SH-SY5Y (cell line): ENCODE measurements around the gene MRPL36.

Source experiments
- GATA2 ChIP-seq: IDR thresholded peaks from 2 replicates; pipeline ENCODE4 v1.6.1; 2011; ENCODE audit warnings: mild to moderate bottlenecking, low read depth, low read length
- GATA3 ChIP-seq: IDR thresholded peaks from 2 replicates; pipeline ENCODE4 v1.6.1; 2011; ENCODE audit warnings: low read depth, mild to moderate bottlenecking, low read length, moderate library complexity

Gene MRPL36

DNA sequence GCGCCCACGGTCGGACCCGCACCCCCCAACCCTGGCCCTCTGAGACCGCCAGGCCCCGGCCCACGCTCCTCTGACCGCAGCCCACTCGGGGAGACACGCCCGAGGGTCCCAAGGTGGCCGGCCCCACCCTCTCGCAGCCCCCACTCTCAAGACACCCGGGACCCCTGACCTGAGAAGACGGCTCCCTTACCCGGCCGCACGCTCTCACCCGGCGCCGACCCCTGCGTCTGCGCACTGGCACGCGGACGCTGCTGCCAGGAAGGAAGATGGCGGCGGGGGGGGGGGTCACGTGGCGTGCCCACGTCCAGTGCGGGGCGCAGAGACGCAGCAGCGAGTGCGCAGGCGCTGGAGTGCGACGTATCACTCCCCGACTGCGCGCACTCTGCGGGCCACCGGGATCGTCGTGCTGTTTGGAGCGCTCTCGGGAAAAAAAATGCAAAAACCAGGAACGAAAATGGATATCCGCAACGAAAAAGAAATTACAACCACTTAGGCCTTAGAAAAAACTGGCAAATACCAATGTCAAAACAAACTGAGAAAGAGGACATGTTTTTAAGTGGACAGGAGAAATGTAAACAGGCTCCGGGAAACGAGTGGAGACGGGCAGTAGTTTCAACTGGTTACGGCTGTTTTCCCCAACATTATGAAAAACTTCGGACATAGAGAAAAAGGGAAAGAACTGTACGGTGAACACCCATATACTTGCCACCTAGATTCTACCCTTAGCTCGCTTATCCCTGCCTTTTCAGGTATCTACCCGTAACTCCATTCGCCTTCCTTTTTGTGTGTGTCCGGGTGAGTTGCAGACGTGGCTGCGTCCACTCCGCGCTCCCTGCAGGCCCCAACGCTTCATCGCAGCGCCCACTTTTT, at the start of gene MRPL36:
MRPL36 (minus strand) TSS at position 236 of the 870 bp plus-strand sequence. CDS start 902 bp downstream, outside the sequence.
- TF ChIP-seq GATA3 (no peak), GATA2 (no peak)

DNA sequence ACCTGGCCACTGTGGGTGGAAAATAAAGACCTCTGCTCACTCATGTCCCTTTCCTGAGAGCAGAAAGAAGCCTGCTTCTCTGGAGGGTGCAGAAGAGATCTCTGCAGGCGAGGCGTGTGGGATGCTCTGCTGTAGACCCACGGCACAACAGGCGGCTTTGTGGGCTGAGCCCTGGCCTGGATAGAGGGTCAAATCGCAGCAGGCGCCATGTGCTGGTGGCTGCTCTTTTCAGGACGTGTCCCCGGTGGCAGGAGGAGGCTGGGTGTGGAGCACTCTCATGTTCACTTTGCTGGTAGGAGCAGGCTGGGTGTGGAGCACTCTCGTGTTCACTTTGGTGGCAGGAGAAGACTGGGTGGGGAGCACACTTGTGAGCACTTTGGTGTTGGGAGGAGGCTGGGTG, 48.0 kb upstream of the MRPL36 start:
- no peak for TF ChIP-seq GATA2
- no peak for TF ChIP-seq GATA3

DNA sequence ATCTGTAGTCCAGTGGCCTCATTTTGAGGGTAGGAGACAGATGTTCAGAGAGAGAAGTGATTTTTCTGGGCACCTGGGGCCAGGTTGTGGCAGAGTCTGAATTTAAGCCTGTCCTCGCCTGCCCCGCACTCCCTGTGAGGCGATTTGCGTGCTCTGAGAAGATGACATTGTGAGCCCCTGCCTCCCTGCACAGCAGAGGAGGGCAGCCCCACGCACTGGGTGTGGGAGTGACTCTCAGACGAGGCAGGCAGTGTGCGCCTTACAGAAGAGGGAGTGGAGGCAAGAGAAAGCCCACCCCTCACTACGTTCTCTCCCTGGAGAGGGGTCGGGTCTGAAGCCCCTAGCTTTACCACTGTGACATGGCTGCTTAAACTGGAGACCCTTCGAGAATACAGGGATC, 47.4 kb upstream of the MRPL36 start:
- TF ChIP-seq GATA2 (no peak), GATA3 (no peak)

DNA sequence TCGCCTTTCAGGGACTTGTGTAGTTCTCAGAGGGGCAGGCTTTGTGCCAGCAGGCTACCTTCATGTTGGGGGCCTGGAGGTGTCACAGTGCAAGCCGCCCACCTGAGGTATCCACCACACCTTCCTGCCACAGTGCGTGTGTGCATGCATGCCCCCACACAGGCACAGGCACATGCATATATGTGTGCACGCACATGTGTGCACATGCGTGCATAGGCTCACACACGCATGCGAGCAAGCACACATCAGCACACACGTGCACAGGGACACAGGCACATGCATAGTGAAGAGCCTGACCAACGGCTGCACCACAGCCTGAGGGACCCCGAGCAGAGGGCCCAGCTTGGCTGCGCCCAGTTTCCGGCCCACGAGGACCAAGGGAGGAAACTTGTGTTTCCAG, 46.9 kb upstream of the MRPL36 start:
- TF ChIP-seq GATA2: no peak
- TF ChIP-seq GATA3: no peak

DNA sequence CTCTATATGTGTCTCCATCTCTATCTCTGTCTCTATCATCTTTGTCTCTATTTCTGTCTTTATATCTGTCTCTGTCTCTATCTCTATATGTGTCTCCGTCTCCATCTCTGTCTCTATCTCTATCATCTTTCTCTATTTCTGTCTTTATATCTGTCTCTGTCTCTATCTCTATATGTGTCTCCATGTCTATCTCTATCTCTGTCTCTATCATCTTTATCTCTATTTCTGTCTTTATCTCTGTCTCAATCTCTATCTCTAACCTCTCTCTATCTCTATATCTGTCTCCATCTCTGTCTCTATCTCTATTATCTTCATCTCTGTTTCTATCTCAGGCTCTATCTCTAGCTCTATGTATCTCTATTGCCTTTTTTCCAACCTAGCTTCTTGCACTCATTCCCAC, 46.1 kb upstream of the MRPL36 start:
- TF ChIP-seq GATA3: no peak
- no peak for TF ChIP-seq GATA2

DNA sequence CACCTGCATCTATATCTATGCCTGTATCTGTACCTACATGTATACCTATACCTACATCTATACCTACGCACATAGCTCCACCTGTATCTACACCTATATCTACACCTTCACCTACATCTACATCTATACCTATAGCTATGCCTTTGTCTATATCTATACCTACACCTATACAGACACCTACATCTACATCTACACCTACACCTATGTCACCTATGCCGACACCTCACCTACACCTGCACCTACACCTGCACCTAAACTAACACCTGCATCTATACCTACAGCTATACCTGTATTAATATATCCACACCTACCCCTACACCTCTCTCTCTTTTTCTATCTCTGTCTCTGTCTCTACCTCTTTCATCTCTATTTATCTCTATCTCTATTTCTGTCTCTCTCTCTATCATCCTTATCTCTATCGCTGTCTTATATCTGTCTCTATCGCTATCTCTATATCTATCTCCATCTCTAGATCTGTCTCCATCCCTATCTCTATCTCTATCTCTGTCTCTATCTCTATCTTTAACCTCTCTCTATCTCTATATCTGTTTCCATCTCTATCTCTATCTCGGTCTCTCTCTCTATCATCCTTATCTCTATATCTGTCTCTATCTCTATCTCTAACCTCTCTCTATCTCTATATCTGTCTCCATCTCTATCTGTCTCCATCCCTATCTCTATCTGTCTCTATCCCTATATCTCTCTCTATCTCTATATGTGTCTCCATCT, 45.2 kb upstream of the MRPL36 start:
- TF ChIP-seq GATA2: no peak
- TF ChIP-seq GATA3: no peak

DNA sequence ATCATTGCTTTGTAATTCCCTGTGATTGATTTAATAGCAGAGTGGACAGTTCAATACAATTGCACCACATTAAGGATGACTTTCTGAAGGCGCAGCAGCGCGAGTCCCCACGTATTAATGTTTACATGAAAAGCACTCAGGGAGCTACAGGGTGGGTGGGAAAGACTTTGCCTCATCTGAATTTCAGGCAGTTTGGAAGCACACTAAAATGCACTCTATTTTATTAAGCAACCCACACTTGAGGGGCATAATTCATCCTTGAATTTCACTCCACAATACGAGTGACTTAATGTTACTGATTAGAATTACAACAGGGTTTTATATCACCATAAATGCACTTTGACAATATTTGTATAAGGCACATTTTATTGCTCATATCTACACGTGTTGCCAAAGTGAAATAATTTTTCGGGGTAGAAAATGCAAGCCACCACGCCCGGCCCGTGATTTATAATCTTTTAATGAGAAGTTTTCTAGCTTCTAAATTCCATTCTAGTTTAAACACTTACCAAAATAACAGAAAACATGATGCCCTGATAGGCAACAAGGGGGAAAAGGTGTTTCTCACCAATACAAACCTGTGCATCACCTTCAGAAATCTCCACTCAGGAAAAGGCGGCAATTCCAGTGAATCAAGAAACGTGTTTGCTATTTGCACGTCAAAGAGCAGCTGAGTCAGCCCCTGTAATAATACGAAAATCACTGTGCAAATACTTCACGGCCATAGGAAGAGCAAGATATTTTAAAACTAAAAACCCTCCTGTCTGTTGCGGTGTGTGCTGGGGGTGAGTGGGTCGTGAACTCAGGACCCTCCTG, 42.6 kb upstream of the MRPL36 start:
- TF ChIP-seq GATA2 (no peak), GATA3 (no peak)

DNA sequence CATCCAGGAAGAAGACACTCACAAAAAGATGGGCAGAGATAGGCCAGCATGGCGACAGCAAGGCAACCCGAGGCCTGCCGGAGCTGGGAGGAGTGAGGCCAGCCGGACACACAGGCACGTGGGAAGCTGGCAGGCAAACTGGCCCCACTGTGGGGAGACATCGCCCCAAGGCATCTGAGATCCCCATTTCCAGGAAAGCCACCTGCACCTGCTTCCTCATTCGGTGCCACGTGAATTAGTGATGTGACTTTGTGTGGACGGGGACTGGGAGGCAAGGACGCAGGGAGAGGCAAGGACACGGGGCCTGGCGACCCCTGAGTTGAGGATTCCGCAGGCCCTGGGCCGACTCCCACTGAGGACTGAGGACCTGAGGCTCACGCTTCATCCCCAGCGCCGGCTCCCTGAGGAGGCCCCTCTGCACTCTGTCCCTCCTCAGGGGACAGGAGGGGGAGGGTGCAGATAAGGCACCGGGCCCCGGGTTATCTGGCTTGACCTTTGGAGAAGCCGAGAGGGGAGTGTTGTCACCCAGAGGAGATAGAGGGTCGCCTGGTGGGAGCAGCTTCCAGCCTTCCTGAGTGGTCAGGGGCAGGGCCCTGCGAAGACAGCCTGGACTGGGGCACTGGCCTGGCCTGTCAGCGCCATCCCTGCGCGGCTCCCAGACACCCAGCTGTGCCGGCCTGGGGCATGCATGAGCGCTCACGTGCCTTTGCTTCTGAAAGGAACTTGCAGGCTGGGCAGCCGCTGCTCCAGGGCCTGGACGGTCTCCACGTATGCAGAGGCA, 41.3 kb upstream of the MRPL36 start:
- no peak for TF ChIP-seq GATA3
- TF ChIP-seq GATA2: no peak

DNA sequence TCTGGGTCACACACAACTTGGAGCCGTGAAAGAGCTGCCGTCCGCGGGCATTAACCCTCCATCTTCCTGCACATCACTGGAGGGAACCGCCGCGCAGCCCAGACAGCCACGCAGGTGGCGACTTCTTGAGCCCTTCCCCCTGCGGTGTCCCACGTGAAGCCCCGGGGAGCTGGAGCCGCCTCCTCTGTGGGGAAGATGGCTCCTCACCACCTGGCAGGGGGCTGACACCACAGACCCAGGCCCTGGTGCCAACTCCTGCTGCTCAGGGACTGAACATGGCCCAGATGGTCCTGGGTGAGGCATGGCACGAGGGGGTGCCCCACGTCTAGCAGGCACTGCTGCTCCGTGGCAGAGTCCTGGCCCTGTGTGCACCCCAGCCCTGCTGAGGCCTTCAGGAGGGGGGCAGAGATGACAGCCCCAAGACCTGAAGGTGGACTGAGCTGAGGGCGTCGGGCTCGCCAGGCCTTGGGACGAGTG, 40.5 kb upstream of the MRPL36 start:
- TF ChIP-seq GATA3: no peak
- no peak for TF ChIP-seq GATA2

DNA sequence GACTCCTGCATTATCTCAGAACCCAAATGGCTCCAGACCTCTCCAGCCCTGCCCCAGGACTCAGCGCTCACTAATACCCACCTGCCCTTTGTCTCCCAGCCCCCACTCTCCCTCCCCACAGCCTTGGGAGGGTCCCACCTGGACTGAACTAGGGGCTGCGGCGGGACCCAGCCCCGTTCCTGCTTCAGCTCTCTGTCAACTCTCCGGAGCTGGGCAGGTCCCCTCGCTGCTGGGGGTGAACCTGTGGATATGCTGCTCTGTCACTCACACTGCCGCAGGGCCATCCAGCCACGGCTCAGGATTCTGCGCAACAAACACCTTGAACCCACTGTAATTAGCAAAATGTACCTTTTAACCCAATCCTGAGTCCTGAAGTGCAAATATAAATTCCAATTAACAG, 38.4 kb upstream of the MRPL36 start:
- TF ChIP-seq GATA3 (no peak), GATA2 (no peak)

DNA sequence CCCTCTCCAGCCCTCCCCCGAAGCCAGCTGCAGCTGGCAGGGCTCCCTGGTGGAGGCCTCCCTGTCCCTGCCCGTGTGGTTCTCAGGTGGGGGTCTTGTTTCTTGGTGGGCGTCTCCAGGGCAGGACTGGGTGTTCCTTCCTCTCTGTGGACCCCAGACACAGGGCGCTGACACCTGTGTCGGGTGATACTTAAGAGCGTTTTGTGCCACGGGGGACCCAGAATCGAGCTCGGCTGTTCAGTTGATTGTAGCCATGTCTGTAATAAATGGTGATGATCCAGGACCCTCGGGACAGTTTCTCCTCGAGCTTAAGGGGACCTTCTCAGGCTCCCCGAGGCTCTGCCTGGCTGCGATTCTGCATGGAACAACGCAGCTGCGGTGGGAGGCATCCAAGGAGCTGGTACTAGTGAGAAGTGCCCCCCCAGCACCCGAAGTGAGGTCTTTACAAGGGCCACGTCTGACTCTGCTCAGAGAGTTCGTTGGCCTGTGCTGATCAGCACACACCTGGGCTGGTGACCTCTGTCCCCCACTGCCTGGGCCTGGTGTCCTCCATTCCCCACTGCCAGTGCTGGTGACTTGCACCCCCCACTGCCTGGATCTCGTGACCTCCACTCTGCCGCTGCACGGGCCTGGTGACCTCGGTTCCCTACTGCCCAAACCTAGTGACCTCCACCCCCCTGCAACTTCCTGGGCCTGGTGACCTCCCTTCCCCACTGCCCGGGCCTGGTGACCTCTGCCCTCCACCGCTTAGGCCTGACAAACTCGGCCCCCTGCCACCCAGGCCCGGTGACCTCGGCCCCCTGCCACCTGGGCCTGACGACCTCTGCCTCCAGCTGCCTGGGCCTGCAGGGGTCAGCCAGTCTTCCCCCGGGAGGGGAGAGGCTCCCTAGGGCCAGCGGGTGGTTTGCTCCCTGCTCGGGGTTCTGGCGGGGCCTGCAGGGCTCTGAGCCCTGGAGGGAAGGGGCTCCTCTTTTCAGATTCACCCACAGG, 37.5 kb upstream of the MRPL36 start:
- no peak for TF ChIP-seq GATA2
- TF ChIP-seq GATA3: no peak

DNA sequence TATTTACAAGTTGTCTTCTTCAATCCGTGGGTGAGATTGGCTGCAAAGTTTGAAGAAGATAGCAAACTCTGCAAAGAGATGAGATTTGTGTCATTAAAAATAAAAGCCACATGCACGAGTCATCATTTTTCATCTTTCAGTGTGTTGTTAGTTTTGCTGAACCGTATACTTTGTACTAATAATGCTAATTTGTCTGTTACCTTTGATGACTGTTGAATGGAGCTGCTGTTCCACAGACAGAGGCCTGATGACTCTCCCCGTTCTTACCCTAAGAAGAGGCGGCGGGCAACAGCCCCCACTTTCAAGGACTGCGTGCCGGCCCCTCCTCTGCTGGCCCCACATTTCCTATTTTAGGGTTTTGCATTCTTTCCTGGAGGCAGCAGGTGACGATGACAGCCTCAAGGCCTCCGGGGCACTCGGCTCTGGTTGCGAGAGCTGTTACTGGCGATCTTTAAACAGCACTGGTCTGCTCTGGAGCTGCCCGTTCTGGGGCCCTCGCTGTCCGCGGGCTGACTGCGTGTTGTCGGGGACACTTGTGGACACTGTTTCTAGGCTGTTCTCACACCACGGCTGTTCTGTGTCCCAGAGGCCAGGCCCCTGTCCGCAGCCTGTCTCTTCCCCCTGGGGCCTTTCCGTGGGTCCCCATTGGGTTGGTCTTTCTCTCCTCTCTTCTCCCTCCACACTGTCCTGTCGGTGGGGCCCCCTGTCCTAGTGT, 36.7 kb upstream of the MRPL36 start:
- no peak for TF ChIP-seq GATA3
- TF ChIP-seq GATA2: no peak
